HUDEP-2 (cell line): Measurements from ENCODE around the gene SWI5.
A peak's percentile ranks its signal among the peaks of the same experiment; 100 is the strongest.
"Not testable (repeated sequence)": the region's sequence is repeated elsewhere in the genome, so short reads cannot be mapped to it uniquely, and the experiment has no call there.

ENCODE experiments used
- DNase-seq, 76 experiments: peaks; one replicate each; lab custom pipeline; 2025; ENCODE audit not compliant: unreplicated experiment in 76 of 76; lab: John Stamatoyannopoulos, UW

SWI5 gene

GRCh38 chr9:128276008-128276573 is at the start of gene SWI5:
Gene SWI5 (plus strand): TSS chr9:128276276.
- DNase-seq: peak in 75 of 76 experiments; percentile 65 to 100 (median 99)

- DNase-seq: no peak
Observed at GRCh38 chr9:128226412-128226801, 49.7 kb upstream of the SWI5 start.

- not testable (repeated sequence) for DNase-seq
Observed at GRCh38 chr9:128230897-128231296, 45.2 kb upstream of the SWI5 start.

GRCh38 chr9:128231638-128232527 is 44.2 kb upstream of the SWI5 start:
- DNase-seq: peak in 11 of 76 experiments; percentile 2 to 56 (median 23)

GRCh38 chr9:128232528-128233428 is 43.3 kb upstream of the SWI5 start:
- DNase-seq: no peak

- DNase-seq: no peak
Observed at GRCh38 chr9:128233817-128234406, 42.2 kb upstream of the SWI5 start.

GRCh38 chr9:128242124-128242523 is 34.0 kb upstream of the SWI5 start:
- DNase-seq: no peak

GRCh38 chr9:128242828-128243214 is 33.3 kb upstream of the SWI5 start:
- no peak for DNase-seq

- no peak for DNase-seq
Observed at GRCh38 chr9:128243215-128244018, 32.7 kb upstream of the SWI5 start.

- no peak for DNase-seq
Observed at GRCh38 chr9:128244091-128244836, 31.8 kb upstream of the SWI5 start.

GRCh38 chr9:128244837-128245231 is 31.2 kb upstream of the SWI5 start:
- DNase-seq: peak in 43 of 76 experiments; percentile 10 to 65 (median 38)

GRCh38 chr9:128245421-128246151 is 30.5 kb upstream of the SWI5 start:
- no peak for DNase-seq

- no peak for DNase-seq
Observed at GRCh38 chr9:128246471-128246870, 29.6 kb upstream of the SWI5 start.

GRCh38 chr9:128247226-128247803 is 28.8 kb upstream of the SWI5 start:
- no peak for DNase-seq

GRCh38 chr9:128249558-128249907 is 26.5 kb upstream of the SWI5 start:
- DNase-seq: peak in 22 of 76 experiments; percentile 7 to 50 (median 22)

- peak in 73 of 76 experiments; percentile 20 to 97 (median 89) for DNase-seq
Observed at GRCh38 chr9:128249908-128250838, 25.9 kb upstream of the SWI5 start.
